Stimulated activated CD4-positive, alpha-beta T cell treated with anti-CD3 and anti-CD28 coated beads, Interleukin-1b, Interleukin-23, amount 100 ng/mL, for 24 hours (primary cell): ENCODE data around the gene LRBA.

Experiments
- DNase-seq, 4 experiments: peaks; one replicate each; pipeline ENCODE4 v3.0.0-alpha.2; 2020; ENCODE audit warnings: low read depth in 4 of 4, low spot score in 1 of 4

LRBA gene

DNA sequence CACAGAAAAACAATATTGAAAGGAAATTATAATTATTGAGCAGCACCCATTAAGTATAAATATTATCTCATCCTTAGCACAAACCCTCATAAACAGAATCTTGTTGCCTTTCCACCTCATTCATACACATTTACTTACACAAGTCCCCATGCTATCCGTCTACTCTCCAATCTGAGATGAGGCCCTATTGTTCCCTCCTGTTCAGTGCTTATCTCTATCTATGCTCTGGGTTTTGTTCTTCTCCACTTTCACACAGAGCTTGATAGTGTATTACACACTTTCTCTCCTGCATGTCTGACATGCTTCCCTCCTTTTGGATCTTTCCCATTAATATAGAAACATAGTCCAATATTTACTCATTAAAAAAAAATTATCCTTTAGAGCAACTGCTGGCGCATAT lies 671.3 kb downstream of the LRBA start:
- no peak for DNase-seq

DNA sequence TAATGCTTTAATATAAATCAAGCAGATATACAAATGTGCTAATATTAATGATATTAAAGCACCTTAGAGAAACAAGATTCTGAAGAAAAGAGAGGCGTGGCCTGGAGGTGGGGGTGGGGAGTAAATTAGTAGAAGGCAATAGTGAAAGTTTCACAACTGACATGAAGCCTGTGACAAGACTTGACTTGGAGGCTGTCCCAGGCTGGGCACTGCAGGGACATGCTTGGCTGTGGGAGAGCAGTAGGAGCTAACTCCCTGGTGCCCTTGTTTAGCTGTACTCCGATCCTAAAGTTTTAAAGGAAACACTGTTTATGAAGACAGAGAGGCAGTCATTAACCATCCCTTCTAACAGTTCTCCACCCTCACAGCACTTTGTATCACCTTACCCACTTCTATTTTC lies 672.1 kb downstream of the LRBA start:
- no peak for DNase-seq

GRCh38 chr4:150337734-150338133 lies 677.4 kb downstream of the LRBA start:
- DNase-seq: no peak

- no peak for DNase-seq
Measured at GRCh38 chr4:150336676-150337412, 678.2 kb downstream of the LRBA start.

DNA sequence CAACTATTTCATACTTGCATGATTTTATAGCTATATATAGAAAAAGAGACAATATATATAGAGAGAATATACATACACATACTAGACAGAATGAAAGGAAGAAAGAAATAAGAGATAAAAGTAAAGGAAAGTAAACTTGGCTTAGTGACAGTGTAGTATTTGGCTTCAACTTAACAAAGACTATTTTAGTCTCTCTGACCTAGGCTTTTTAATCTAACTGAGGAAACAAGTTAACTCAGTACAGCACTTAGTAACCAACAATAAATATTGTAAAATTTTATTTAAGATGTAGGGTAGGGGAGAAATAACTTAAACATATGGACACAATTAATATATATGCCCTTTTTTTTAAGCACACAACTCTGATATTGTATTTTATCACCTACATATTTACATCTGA lies 682.1 kb downstream of the LRBA start:
- DNase-seq: no peak

DNA sequence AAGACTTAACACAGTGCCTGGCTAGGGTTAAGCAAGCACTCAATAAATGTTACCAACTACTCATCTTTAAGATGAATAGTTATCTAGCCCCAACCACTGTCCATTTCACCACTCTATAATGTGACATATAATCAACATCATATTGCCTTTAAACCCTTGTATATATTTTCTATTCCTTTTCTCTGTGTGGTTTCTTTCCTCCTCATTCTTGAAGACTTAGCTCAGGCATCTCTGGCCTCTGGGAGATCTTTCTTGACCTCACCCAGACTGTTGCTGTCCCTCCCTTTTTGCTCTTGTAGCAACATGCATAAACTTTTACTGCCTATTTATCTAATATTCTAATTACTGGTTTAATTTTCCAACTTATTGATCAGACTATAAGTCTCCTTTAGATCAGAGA lies 683.0 kb downstream of the LRBA start:
- no peak for DNase-seq

DNA sequence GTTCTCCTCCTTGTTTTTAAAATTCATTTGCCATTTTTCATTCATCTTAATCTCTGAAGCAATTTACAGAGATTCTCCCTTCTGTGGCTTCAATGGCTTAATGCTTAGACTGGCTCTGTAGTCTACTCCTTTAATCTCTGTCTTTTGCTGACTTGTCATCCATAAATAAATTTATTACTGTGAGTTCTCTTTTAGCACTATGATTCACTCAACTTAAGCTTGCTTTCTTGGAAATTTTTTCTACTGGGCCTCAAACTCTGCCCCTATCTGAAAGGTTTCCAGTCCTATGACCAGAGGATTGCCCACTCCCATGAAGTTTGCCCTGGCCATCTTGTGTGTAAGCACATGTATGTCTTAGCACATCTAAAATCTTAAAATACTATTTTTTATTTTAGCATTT lies 685.7 kb downstream of the LRBA start:
- DNase-seq: no peak

GRCh38 chr4:150328496-150328895 lies 686.6 kb downstream of the LRBA start:
- no peak for DNase-seq

GRCh38 chr4:150327262-150327780 lies 687.8 kb downstream of the LRBA start:
- no peak for DNase-seq

GRCh38 chr4:150325872-150326271 lies 689.2 kb downstream of the LRBA start:
- no peak for DNase-seq

DNA sequence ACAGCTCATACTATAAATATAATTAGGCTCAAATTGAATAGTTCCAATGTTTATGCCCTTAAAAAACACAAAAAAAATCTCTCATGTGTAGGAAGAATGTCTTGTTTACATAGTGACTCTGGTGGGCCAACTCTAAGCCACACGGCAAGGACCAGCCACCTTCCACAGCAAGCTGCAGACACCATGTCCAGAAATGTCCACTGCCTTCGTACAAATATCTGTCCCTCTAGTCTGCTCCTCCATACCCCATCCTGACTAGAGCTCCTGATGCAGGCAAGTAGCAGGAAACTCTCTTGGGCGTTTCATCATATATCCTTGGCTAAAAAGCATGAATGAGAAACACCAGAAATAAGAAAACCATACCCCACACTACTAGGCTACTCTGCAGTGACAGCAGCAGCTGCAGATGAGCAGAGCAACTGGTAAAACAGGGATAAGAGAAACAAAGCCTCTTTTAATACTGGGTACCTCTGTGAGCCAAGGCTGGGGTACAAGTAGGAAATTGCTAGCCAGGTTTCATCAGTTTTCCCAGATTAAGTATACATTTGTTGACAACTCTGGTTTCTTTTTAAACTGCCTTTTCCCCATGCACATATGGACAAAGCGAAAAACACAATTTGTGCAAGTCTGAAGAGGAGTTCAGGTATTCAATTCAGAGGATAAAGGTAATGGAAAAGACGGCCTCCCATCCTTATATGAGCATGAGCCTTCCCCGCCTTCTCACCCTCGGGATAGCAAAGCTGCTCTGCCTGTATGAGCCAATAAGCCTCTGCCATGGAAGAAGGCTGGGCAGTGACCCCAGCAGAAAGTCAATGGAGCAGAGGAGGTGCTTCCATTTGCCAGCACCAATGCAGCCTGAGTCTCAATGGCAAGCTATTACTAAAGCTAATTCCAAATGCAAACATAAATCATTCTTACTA lies 691.4 kb downstream of the LRBA start:
- no peak for DNase-seq

GRCh38 chr4:150322646-150323045 lies 692.4 kb downstream of the LRBA start:
- no peak for DNase-seq

GRCh38 chr4:150321113-150321512 lies 694.0 kb downstream of the LRBA start:
- no peak for DNase-seq

DNA sequence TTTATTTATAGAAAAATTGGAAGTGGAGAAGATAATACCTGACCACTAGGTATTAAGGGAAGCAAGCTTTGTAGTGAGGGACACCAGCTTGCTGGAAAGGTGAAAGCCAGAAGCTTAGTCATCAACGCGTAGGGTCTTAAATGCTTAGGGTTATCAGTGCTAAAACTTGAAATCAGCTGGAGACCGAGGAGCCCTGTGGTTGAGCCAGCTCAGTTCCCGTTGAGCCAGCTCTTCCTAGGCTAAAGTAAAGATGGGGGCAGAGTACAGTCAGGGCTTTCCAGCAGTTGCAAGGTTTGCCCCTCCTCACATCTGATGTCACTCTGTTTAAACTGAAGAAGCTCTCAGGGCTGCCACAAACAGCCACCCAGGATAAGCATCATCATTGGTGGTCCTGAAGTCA lies 696.1 kb downstream of the LRBA start:
- no peak for DNase-seq

DNA sequence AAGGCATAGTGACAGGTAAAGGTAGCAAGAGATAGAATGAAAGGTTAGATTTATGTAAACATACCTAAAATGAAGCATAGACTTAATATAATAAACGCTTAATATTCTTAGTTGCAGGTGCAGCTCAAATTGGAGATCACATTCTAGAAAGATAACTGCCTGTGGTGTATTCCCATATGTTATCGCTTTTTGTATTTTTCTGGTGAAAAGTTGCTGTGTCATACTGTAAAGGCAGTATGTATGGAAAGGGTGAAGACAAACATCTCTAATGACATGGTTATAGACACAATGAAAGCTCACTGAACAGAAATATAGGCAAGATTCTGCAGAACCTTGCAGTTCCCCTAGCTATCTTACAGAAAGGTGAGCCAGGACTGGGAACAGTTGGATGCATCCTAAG lies 696.6 kb downstream of the LRBA start:
- no peak for DNase-seq

GRCh38 chr4:150316332-150317205 lies 698.5 kb downstream of the LRBA start:
- no peak for DNase-seq

GRCh38 chr4:150315691-150316090 lies 699.4 kb downstream of the LRBA start:
- DNase-seq: no peak

GRCh38 chr4:150315175-150315574 lies 699.9 kb downstream of the LRBA start:
- no peak for DNase-seq

DNA sequence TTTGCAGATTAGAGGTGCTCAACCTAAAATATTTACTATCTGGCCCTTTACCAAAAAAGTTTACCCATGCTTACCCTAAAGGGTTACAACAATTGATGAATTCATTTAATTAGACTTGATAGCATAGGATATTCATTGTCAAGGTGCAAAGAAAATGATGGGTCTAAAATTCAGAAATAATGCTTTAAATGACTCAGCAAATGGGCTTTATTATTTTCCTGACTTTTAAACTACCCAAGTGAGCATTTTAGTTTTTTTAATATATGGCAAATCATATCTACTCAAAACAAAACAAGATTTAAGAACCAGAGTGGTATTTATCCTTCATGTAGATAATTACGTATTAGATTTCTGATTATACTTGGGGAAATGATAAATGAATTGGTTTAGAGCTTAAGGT lies 701.1 kb downstream of the LRBA start:
- DNase-seq: no peak

GRCh38 chr4:150310159-150310895 lies 704.8 kb downstream of the LRBA start:
- no peak for DNase-seq
